ENCODE data around the gene PLCG2.

Gene PLCG2

GRCh38 chr16:81921085-81921814, 142.2 kb downstream of the PLCG2 start:
- no peak for TF ChIP-seq CTCF (IDR thresholded peaks at IDR 0.05; ENCODE audit: low read depth, low read length, missing control alignments)
- no peak for DNase-seq (ENCODE audit: extremely low read depth, low read depth)
- H3K4me3 ChIP-seq (replicated peaks; ENCODE audit: low read depth, low read length), result no peak overlapping the region

- no peak for DNase-seq (ENCODE audit: extremely low read depth, low read depth)
- no peak overlapping the region for H3K4me3 ChIP-seq (replicated peaks; ENCODE audit: low read depth, low read length)
- no peak for TF ChIP-seq CTCF (IDR thresholded peaks at IDR 0.05; ENCODE audit: low read depth, low read length, missing control alignments)
Observed at GRCh38 chr16:81921843-81922584, 142.9 kb downstream of the PLCG2 start.

- TF ChIP-seq CTCF (IDR thresholded peaks at IDR 0.05; ENCODE audit: low read depth, low read length, missing control alignments), result no peak
- H3K4me3 ChIP-seq (replicated peaks; ENCODE audit: low read depth, low read length), result no peak overlapping the region
- no peak for DNase-seq (ENCODE audit: extremely low read depth, low read depth)
Observed at GRCh38 chr16:81923296-81923695, 144.2 kb downstream of the PLCG2 start.

- no peak overlapping the region for H3K4me3 ChIP-seq (replicated peaks; ENCODE audit: low read depth, low read length)
- no peak for DNase-seq (ENCODE audit: extremely low read depth, low read depth)
- no peak for TF ChIP-seq CTCF (IDR thresholded peaks at IDR 0.05; ENCODE audit: low read depth, low read length, missing control alignments)
Observed at GRCh38 chr16:81925016-81925415, 145.9 kb downstream of the PLCG2 start.

- DNase-seq (ENCODE audit: extremely low read depth, low read depth), result no peak
- no peak for TF ChIP-seq CTCF (IDR thresholded peaks at IDR 0.05; ENCODE audit: low read depth, low read length, missing control alignments)
- no peak overlapping the region for H3K4me3 ChIP-seq (replicated peaks; ENCODE audit: low read depth, low read length)
Observed at GRCh38 chr16:81926036-81926435, 146.9 kb downstream of the PLCG2 start.

- TF ChIP-seq CTCF (IDR thresholded peaks at IDR 0.05; ENCODE audit: low read depth, low read length, missing control alignments), result no peak
- no peak for DNase-seq (ENCODE audit: extremely low read depth, low read depth)
- no peak overlapping the region for H3K4me3 ChIP-seq (replicated peaks; ENCODE audit: low read depth, low read length)
Observed at GRCh38 chr16:81927561-81928185, 148.6 kb downstream of the PLCG2 start.

Measured in HFF-Myc (cell line).